PFSK-1 (cell line): ENCODE data around the gene TBP.

Experiments
- POLR2AphosphoS5 ChIP-seq: IDR thresholded peaks from 2 replicates; pipeline ENCODE4 v1.6.1; 2012; ENCODE audit warnings: low read depth, mild to moderate bottlenecking, control low read depth, low read length, moderate library complexity
- SIN3A ChIP-seq: IDR thresholded peaks from 2 replicates; pipeline ENCODE4 v1.6.1; 2012; ENCODE audit warnings: mild to moderate bottlenecking, low read length, moderate library complexity, borderline replicate concordance; ENCODE audit not compliant: insufficient read depth
- TAF1 ChIP-seq: IDR thresholded peaks from 2 replicates; pipeline ENCODE4 v1.6.1; 2012; ENCODE audit warnings: low read length, control low read depth, borderline replicate concordance; ENCODE audit not compliant: insufficient read depth

- no peak for TF ChIP-seq SIN3A
- no peak for TF ChIP-seq POLR2AphosphoS5
- no peak for TF ChIP-seq TAF1
Observed at GRCh38 chr6:170561555-170561954, 7.4 kb downstream of the TBP start.
